HAP-1 (cell line): ENCODE data around the gene CDC14A.
"Not testable (repeated sequence)": the region's sequence is repeated elsewhere in the genome, so short reads cannot be mapped to it uniquely, and the experiment has no call there.

Experiments used
- DNase-seq, 2 experiments: peaks; one replicate each; pipeline ENCODE4 v3.0.0-alpha.2; 2016 to 2020; ENCODE audit warnings: low spot score in 2 of 2
- H3K27me3 ChIP-seq: fragments of 250-450 bp; sonication (Bioruptor Pico); 2 replicates; pipeline ENCODE4 v1.5.1; 2020; ENCODE audit warnings: low read depth, mild to moderate bottlenecking, moderate library complexity
- H3K36me3 ChIP-seq: fragments of 250-450 bp; sonication (Bioruptor Pico); replicated peaks from 2 replicates; pipeline ENCODE4 v1.5.1; 2020; ENCODE audit warnings: mild to moderate bottlenecking
- H3K4me1 ChIP-seq: fragments of 250-450 bp; sonication (Bioruptor Pico); 2 replicates; pipeline ENCODE4 v1.5.1; 2020; ENCODE audit warnings: mild to moderate bottlenecking
- H3K4me3 ChIP-seq: fragments of 250-450 bp; sonication (Bioruptor Pico); 2 replicates; pipeline ENCODE4 v1.5.1; 2020; ENCODE audit warnings: mild to moderate bottlenecking, moderate library complexity
- H3K9me3 ChIP-seq: fragments of 250-450 bp; sonication (Bioruptor Pico); 2 replicates; pipeline ENCODE4 v1.5.1; 2020; ENCODE audit warnings: mild to moderate bottlenecking, moderate library complexity
- in situ Hi-C: fragments of 300-500 bp; cut with MboI; formaldehyde crosslinking; loops from 3 replicates; pipeline ENCODE4 v1.14.3; 2020; ENCODE audit warnings: low sequenced_read_pairs, inconsistent platforms, mixed read lengths

Gene CDC14A

DNA sequence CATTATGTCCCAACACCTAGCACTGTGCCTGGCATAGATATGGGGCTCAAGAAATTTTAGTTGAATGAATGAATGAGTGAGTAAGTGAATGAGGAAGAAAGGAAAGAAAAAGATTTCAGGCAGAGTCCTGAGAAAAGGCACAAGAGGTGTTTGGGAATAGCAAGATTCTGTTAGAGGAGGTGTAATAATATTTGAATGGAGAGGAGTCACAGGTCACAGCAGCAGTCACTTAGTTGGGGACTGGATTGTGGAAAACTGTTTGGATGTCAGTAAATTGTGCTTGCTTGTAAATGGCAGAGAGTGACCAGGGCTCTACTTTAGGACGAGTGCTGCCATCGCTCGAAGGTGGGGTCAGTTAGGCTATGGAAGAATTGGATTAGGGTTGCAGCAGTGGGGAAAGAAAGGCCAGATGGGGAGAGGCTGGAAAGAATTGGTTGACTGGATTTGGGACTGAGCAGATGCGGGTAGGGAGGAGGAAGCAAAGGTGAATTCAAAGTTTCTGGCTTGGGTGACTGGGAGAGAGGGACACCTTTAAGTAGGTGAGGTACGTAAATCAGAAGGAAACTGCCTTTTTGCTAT is 9.3 kb downstream of the CDC14A start:
- in situ Hi-C loops: no loop called here
- no peaks in the 10 kb centered on the region for H3K27me3 ChIP-seq
- DNase-seq: no peak
- no peaks in the 10 kb centered on the region for H3K36me3 ChIP-seq
- H3K4me1 ChIP-seq: peaks cover 14% of the 10 kb centered on the region
- no peak overlapping the region for H3K4me3 ChIP-seq
- H3K9me3 ChIP-seq: no peaks in the 10 kb centered on the region

DNA sequence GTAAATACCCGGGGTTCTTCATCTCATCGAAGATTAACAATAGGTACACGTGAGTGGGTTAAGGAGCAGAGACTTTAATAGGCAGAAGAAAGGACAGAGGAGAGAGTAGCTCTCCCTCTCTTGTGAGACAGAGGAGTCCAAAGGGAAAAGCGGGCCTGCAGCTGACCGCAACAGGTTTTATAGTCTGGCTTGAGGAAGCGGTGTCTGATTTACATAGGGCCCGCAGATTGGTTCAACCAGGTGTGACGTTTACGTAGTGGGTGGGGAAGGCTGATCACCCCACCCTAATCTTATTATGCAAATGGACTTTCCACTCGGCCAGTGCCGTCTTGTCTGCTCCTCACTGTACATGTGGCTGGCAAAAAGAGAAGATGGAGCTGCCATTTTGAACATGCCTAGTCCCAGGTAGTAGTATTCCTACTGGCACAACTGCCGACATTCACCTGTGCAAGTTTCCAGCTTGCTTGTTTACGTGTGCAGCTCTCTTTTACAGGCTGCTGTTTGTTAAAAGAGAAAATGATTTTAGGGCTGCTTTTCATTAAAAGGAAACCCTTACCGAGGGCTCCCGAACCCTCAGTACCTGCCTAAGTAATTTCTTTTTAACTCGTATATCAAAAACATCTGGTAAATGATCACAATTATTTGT is 10.6 kb downstream of the CDC14A start:
- in situ Hi-C loops: no loop called here
- Histone ChIP-seq H3K27me3 (no peaks in the 10 kb centered on the region), H3K36me3 (no peaks in the 10 kb centered on the region), H3K4me1 (peaks cover 12% of the 10 kb centered on the region), H3K9me3 (no peaks in the 10 kb centered on the region), H3K4me3 (no peak overlapping the region)
- peak; percentile 56 to 72 for DNase-seq

DNA sequence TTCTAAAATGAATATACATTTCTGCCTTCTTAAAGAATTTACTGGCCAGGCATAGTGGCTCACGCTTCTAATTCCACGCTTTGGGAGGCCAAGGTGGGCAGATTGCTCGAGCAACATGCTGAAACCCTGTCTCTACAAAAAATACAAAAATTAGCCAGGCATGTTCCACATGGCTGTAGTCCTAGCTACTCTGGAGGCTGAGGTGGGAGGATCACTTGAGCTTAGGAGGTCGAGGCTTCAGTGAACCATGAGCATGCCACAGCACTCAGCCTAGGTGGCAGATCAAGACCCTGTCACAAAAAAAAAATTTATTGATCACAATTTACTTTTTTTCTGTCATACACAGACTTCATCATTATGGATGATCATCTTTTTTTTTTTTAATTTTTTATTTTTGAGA is 11.5 kb downstream of the CDC14A start:
- Histone ChIP-seq H3K36me3 (no peaks in the 10 kb centered on the region), H3K9me3 (no peaks in the 10 kb centered on the region), H3K4me1 (peaks cover 10% of the 10 kb centered on the region), H3K27me3 (no peaks in the 10 kb centered on the region), H3K4me3 (no peak overlapping the region)
- in situ Hi-C loops: no loop called here
- no peak for DNase-seq

DNA sequence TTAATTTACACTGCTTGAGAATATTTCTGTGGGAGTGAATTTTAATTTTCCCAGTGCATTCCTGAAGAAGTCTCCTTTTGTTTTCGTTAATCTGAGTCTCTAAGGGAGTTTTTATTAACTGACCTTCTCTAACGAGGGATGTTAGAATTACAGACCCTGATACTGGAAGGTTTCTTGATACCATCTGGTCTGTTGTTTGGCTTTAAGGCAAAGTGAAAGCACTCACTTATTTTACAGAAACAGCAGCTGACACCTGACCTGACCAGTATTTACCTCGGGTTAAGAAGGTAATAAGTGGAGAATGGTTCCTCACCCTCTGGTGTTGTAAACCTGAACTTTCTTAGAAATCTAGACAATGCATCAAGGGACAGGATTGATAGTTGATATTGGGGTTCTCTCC is 12.4 kb downstream of the CDC14A start:
- Histone ChIP-seq H3K4me1 (peaks cover 10% of the 10 kb centered on the region), H3K9me3 (no peaks in the 10 kb centered on the region), H3K36me3 (no peaks in the 10 kb centered on the region), H3K4me3 (no peak overlapping the region), H3K27me3 (no peaks in the 10 kb centered on the region)
- no peak for DNase-seq
- in situ Hi-C loops: no loop called here

DNA sequence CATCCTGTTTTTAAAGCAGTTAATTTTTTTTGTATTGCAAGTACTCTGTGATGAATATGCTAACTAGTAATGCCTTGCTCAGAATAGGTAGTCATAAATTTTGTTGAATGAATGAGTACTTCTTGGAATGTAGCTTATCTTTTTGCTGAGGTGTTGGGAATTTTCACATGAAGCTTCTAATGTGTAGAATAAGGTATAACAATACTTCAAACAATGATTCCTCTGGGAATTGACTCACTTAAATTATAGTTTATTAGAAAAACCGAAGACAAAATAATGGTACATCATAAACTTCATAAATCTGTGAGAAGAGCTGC is 13.9 kb downstream of the CDC14A start:
- peaks cover 10% of the 10 kb centered on the region for H3K4me1 ChIP-seq
- in situ Hi-C loops: no loop called here
- H3K36me3 ChIP-seq: no peaks in the 10 kb centered on the region
- DNase-seq: no peak
- no peak overlapping the region for H3K4me3 ChIP-seq
- no peaks in the 10 kb centered on the region for H3K9me3 ChIP-seq
- H3K27me3 ChIP-seq: no peaks in the 10 kb centered on the region

DNA sequence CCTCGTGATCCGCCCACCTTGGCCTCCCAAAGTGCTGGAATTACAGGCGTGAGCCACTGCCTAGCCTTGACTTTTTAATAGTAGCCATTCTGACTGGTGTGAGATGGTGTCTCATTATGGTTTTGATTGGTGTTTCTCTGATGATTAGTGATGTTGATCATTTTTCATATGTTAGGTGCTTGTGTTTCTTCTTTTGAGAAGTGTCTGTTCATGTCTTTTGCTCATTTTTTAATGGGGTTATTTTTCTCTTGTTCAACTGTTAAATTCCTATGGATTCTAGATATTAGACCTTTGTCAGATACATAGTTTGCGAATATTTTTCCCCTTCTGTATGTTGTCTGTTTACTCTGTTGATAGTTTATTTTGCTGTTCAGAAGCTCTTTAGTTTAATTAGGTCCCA is 17.0 kb downstream of the CDC14A start:
- in situ Hi-C loops, H3K4me1 ChIP-seq, H3K27me3 ChIP-seq, H3K9me3 ChIP-seq, H3K4me3 ChIP-seq, DNase-seq, H3K36me3 ChIP-seq: not testable (repeated sequence)

DNA sequence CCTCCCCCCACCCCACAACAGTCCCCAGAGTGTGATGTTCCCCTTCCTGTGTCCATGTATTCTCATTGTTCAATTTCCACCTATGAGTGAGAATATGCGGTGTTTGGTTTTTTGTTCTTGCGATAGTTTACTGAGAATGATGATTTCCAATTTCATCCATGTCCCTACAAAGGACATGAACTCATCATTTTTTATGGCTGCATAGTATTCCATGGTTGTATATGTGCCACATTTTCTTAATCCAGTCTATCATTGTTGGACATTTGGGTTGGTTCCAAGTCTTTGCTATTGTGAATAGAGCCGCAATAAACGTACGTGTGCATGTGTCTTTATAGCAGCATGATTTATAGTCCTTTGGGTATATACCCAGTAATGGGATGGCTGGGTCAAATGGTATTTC is 21.6 kb downstream of the CDC14A start:
- DNase-seq, H3K4me3 ChIP-seq, H3K36me3 ChIP-seq, H3K27me3 ChIP-seq, in situ Hi-C loops, H3K4me1 ChIP-seq, H3K9me3 ChIP-seq: not testable (repeated sequence)

DNA sequence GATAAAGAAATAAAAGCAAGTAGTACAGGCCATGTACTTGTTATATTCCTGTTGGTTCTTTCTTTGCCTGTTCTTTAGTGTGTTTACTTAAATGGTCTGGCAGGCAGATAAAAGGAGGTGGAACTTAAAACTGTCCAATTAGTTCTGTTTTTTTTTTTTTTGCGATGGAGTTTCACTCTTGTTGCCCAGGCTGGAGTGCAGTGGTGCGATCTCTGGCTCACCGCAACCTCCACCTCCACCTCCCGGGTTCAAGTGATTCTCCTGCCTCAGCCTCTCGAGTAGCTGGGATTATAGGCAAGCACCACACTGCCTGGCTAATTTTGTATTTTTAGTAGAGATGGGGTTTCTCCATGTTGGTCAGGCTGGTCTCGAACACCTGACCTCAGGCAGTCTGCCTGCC is 24.6 kb downstream of the CDC14A start:
- H3K27me3 ChIP-seq, DNase-seq, in situ Hi-C loops, H3K4me1 ChIP-seq, H3K4me3 ChIP-seq, H3K9me3 ChIP-seq, H3K36me3 ChIP-seq: not testable (repeated sequence)

DNA sequence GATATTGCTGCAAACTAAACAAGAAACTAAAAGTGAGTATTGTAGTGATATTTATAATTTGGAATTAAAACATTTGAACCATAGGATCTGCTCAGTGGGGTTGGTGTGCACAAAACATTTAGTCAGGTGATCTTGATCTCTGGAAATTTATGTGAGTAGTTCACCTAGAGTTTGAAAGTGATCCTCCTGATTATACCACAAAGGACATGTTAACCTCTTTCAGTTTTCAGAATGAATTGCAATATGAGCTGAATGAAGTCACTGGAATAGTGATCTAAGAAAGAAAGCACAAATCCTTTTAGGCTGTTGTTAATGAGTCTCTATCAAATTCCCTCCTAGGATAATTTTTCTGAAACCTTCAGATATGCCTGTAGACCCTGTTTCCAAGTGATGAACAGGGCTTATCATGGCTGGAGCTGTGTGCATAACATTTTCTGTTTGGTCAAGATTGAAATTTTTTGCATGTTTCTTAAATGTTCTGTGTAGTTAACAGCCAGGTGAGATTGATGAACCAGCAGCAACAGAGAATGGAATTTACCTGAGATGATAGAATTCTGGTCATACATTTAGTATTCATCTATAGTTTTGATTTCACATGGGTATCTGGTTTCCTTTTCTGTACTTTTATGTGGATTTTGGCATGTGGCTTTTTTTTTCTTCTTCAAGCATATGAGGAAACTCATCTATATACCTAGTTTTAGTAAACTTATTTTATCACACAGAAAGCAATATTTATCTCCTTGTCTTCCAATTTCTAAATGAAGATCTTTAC is 25.5 kb downstream of the CDC14A start:
- Histone ChIP-seq H3K4me3 (no peak overlapping the region), H3K36me3 (no peaks in the 10 kb centered on the region), H3K9me3 (no peaks in the 10 kb centered on the region), H3K27me3 (no peaks in the 10 kb centered on the region), H3K4me1 (no peaks in the 10 kb centered on the region)
- DNase-seq: no peak
- in situ Hi-C loops: no loop called here

DNA sequence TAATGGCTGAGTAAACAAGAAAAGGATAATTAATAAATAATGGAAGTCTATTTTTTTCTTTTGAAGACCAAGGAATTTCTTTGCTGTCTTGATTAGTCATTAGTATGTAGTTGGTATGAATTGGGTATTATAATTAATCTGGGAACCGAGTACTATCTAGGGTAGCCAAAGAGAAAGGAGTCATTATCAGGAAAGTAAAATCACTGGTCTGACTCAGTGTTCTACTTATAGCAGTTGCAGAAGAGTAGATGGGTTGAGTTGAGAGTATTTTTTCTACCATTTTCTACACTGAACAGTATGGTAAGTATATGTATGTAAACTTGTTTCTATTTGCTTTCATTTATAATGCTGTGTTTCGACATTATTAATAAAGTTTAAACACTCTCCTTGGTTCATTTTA is 26.6 kb downstream of the CDC14A start:
- Histone ChIP-seq H3K4me3 (no peak overlapping the region), H3K27me3 (no peaks in the 10 kb centered on the region), H3K36me3 (no peaks in the 10 kb centered on the region), H3K4me1 (peaks cover 2% of the 10 kb centered on the region; the same call in 1 of the 2 replicates), H3K9me3 (no peaks in the 10 kb centered on the region)
- in situ Hi-C loops: no loop called here
- DNase-seq: no peak

DNA sequence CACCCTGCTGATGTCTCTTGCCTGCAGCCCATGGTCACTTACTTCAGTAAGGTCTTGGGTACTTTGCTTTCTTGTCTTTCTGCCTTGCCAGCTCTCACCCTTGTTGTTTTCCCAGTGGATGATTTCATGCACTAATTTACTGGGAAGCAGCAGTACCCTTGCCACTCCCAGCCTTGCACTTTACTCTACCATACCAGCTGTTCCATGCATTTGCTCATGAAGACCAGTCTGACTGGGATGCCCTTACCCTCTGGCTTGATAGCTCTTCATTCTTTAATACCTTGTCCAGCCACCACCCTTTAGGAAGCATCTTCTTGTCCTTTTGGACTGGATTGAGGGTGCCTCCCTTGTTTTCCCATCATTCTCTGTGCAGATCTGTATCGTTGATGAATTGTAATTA is 28.3 kb downstream of the CDC14A start:
- in situ Hi-C loops: no loop called here
- Histone ChIP-seq H3K36me3 (no peaks in the 10 kb centered on the region), H3K9me3 (no peaks in the 10 kb centered on the region), H3K4me1 (peaks cover 3% of the 10 kb centered on the region; the same call in 1 of the 2 replicates), H3K27me3 (no peaks in the 10 kb centered on the region), H3K4me3 (no peak overlapping the region)
- no peak for DNase-seq

DNA sequence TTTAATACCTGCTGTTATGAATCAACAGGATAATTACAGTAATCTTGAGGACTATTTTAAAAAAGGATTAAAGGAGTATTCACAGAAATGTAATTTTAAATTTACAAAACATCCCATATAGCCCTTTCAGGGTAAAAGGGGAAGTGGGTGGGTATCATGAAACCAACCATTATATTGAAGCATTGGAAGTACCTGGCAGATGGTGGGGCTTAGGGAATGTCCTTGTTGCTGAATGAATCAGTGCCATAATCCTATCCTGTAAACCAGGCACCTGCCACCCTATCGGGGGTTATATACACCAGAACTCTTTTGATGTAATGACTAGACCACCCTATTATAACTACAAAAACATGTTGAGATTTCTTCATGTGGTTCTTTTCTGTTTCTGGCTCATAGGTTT is 30.4 kb downstream of the CDC14A start:
- Histone ChIP-seq H3K4me3 (no peak overlapping the region), H3K4me1 (peaks cover 3% of the 10 kb centered on the region; the same call in 1 of the 2 replicates), H3K36me3 (no peaks in the 10 kb centered on the region), H3K27me3 (no peaks in the 10 kb centered on the region), H3K9me3 (no peaks in the 10 kb centered on the region)
- DNase-seq: no peak
- in situ Hi-C loops: no loop called here

DNA sequence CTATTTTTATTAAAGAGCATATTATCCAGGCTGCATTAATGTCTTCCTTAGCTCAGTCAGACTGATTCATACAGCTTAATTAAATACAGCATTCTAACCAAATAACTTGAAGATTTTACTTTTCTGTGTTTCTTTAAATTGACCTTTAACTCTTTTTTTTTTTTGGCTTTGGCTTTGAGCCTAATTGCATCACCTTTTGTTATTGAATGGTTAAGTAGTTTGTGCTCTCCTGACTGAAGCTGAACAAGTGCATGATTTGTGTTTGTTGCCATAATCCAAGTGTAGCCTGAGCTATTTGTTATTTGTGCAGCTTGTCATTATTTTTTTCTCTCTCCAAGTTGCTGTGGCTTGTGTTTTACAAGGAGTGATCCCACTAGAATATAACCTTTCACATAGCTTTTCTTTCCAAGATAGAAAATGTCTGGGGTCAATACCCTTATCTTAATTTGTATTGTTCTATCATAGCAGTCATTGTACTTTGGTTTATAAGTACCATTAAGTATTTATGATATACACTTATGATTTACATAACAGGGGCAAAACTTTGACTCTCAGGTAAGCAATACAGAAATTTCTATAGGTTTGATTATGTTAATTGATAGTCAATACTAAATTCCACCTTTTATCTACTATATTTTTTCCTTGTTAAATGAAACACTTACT is 31.6 kb downstream of the CDC14A start:
- Histone ChIP-seq H3K9me3 (no peaks in the 10 kb centered on the region), H3K36me3 (no peaks in the 10 kb centered on the region), H3K4me3 (no peak overlapping the region), H3K4me1 (peaks cover 3% of the 10 kb centered on the region; the same call in 1 of the 2 replicates), H3K27me3 (no peaks in the 10 kb centered on the region)
- in situ Hi-C loops: no loop called here
- no peak for DNase-seq

DNA sequence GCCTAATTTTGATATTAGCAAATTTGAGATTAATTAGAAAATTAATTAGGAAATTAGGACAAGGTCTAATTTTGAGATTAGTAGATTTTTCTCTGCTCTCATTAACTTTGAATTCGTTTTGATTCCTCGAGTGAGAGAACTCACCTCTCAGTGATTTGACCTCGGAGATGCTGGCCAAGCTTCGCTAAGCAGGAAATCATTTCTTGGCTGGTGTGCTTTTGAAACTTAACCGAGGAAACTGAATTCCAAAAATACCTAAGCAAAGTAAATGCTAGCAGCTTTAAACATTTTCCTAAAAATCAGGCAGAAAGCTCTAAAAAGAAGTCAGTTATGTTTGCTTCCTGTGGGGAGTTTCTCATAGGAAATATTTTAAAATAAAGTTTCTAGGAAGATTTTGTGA is 34.9 kb downstream of the CDC14A start:
- no peak for DNase-seq
- Histone ChIP-seq H3K27me3 (no peaks in the 10 kb centered on the region), H3K4me1 (peaks cover 3% of the 10 kb centered on the region; the same call in 1 of the 2 replicates), H3K36me3 (no peaks in the 10 kb centered on the region; the same call in 1 of the 2 replicates), H3K4me3 (no peak overlapping the region), H3K9me3 (no peaks in the 10 kb centered on the region)
- in situ Hi-C loops: no loop called here
